ENCODE data around the gene CORO2A. TPM values are rescaled to one million over a fixed set of nuclear protein-coding genes. Genes with fewer than 3 reads are reported as not detected.

Gene CORO2A
- polyA plus RNA-seq, 1 experiment: 1.4 TPM

DNA sequence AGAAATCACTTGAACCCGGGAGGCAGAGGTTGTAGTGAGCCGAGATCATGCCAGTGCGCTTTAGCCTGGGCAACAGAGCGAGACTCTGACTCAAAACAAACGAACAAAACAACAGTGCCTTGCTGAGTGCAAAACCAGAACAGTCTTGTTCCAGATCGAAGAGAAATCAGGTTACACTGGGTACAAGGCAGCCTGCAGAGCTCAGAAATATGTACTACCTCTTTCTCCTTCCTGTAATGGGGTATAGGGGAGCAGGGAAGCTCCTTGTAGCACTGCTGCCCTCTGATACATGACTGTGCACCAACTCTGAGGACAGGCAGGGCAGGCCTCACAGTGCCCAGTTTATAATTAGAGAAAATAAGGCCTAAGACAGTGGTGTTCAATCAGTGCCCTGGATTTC lies 38.4 kb upstream of the CORO2A start:
- no peak overlapping the region for H3K27ac ChIP-seq (ENCODE audit: low read depth, low read length)
- POLR2A ChIA-PET: interaction anchor here (0.6 kb wide), 1 partner anchor 75 kb away, joined by 3 read pairs; no protein-coding TSS in a partner anchor
- no peak for DNase-seq (ENCODE audit: low read depth, low spot score)
- no peaks in the 10 kb centered on the region for H3K9me3 ChIP-seq (ENCODE audit: control insufficient read depth, insufficient read depth, low read length)
- H3K4me3 ChIP-seq (ENCODE audit: low read depth, low read length): no peak overlapping the region
- no peaks in the 10 kb centered on the region for H3K27me3 ChIP-seq (ENCODE audit: control insufficient read depth, insufficient read depth, low read length)
- TF ChIP-seq, protein P1, sequence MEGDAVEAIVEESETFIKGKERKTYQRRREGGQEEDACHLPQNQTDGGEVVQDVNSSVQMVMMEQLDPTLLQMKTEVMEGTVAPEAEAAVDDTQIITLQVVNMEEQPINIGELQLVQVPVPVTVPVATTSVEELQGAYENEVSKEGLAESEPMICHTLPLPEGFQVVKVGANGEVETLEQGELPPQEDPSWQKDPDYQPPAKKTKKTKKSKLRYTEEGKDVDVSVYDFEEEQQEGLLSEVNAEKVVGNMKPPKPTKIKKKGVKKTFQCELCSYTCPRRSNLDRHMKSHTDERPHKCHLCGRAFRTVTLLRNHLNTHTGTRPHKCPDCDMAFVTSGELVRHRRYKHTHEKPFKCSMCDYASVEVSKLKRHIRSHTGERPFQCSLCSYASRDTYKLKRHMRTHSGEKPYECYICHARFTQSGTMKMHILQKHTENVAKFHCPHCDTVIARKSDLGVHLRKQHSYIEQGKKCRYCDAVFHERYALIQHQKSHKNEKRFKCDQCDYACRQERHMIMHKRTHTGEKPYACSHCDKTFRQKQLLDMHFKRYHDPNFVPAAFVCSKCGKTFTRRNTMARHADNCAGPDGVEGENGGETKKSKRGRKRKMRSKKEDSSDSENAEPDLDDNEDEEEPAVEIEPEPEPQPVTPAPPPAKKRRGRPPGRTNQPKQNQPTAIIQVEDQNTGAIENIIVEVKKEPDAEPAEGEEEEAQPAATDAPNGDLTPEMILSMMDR (IDR thresholded peaks at IDR 0.05; ENCODE audit: low read depth, low read length): no peak
- CTCF ChIA-PET: interaction anchor here (1.0 to 1.4 kb wide), 3 partner anchors 11 to 308 kb away, joined by 3 to 4 read pairs (median 4); no protein-coding TSS in a partner anchor

DNA sequence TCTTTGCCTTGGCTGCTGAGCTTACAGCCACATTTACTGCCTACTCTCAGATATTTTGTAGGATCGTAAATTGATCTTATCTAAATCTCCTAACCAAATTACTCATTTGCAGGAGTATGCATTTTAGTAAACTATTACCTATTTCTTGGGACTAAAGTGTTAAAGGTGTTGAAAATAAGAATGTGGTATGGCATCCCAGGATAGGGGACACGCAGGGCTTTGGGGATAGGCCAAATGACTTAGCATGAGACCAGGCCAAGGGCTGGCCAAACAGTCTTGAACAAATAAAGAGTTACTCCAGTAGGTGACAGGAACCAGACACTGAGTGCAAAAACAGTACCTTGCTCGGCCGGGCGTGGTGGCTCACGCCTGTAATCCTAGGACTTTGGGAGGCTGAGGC lies 37.9 kb upstream of the CORO2A start:
- Histone ChIP-seq H3K4me3 (ENCODE audit: low read depth, low read length) (no peak overlapping the region), H3K27me3 (ENCODE audit: control insufficient read depth, insufficient read depth, low read length) (no peaks in the 10 kb centered on the region), H3K9me3 (ENCODE audit: control insufficient read depth, insufficient read depth, low read length) (no peaks in the 10 kb centered on the region), H3K27ac (ENCODE audit: low read depth, low read length) (no peak overlapping the region)
- ChIA-PET POLR2A (interaction anchor here (0.6 kb wide), 1 partner anchor 75 kb away, joined by 3 read pairs; no protein-coding TSS in a partner anchor), CTCF (interaction anchor here (0.6 to 1.4 kb wide), 2 partner anchors 37 to 598 kb away, joined by 3 read pairs; no protein-coding TSS in a partner anchor)
- no peak for DNase-seq (ENCODE audit: low read depth, low spot score)
- TF ChIP-seq, protein P1 (IDR thresholded peaks at IDR 0.05; ENCODE audit: low read depth, low read length): no peak

DNA sequence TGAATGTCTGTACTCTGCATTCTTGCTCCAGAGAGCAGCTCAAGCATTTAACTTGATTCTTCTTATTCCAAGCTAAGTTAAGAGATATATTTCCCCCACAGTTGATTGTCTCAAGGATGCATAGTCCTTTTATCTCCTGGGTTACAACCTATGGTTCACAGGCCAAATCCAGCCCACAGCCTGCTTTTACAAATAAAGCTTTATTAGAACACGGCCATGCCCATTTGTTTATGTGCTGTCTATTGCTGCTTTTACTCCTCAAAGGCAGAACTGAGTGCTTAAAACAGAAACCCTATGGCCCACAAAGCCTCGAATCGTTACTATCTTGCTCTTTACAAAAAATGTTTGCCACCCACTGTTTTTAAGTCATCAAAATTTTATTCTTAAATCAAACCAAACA lies 37.2 kb upstream of the CORO2A start:
- Histone ChIP-seq H3K9me3 (ENCODE audit: control insufficient read depth, insufficient read depth, low read length) (no peaks in the 10 kb centered on the region), H3K27ac (ENCODE audit: low read depth, low read length) (no peak overlapping the region), H3K4me3 (ENCODE audit: low read depth, low read length) (no peak overlapping the region), H3K27me3 (ENCODE audit: control insufficient read depth, insufficient read depth, low read length) (no peaks in the 10 kb centered on the region)
- ChIA-PET POLR2A (no interaction called here), CTCF (no interaction called here)
- TF ChIP-seq, protein P1 (IDR thresholded peaks at IDR 0.05; ENCODE audit: low read depth, low read length): no peak
- no peak for DNase-seq (ENCODE audit: low read depth, low spot score)

DNA sequence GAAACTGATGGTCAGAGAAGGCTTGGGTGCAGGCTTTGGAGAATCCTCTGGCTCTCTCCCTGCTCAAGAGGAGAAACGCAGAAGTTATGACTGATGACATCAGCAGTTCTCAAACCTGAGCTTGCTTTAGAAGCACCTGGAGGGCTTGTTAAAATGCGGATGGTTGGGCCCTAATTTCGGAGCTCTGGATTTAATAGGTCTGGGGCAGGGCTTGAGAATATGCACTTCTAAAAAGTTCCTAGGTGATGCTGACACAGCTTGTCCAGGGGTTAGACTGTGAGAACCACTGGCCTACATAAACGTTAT lies 36.6 kb upstream of the CORO2A start:
- no peaks in the 10 kb centered on the region for H3K9me3 ChIP-seq (ENCODE audit: control insufficient read depth, insufficient read depth, low read length)
- DNase-seq (ENCODE audit: low read depth, low spot score): no peak
- H3K27ac ChIP-seq (ENCODE audit: low read depth, low read length): no peak overlapping the region
- POLR2A ChIA-PET: no interaction called here
- no peaks in the 10 kb centered on the region for H3K27me3 ChIP-seq (ENCODE audit: control insufficient read depth, insufficient read depth, low read length)
- CTCF ChIA-PET: no interaction called here
- TF ChIP-seq, protein P1 (IDR thresholded peaks at IDR 0.05; ENCODE audit: low read depth, low read length): no peak
- H3K4me3 ChIP-seq (ENCODE audit: low read depth, low read length): no peak overlapping the region

DNA sequence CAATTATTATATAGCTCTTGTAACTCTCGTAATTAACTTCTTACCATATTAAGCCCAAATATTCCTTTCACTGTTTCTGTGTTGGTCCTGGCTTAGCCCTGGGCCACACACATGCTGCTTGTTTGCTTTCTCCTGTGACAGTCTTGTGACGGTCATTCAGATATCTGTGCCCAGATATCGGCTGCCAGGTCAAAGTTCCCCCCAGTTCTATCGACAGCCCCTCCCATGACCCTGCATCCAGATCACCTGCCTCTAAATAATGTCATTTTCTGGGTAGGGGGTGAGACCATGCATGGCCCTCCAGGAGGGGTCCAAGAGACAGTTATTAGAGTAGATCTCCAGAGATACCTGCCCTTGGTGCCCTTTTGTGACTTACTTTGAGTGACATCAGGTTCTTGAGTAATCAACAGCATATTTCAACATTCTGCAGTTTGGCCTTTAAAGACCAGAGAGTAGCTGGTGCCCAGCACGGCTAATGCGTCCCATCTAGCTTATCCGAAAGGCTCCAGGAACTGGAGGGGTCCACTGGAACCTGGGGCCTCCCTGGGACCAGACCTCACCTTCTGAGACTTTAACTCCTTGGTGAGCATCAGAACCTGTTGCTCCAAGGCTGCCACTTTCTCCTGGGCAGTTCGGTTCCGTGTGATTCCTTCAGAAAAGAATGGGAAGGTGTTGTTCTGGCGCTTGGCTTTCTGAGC lies 36.1 kb upstream of the CORO2A start:
- no peak for DNase-seq (ENCODE audit: low read depth, low spot score)
- ChIA-PET POLR2A (no interaction called here), CTCF (no interaction called here)
- Histone ChIP-seq H3K4me3 (ENCODE audit: low read depth, low read length) (no peak overlapping the region), H3K9me3 (ENCODE audit: control insufficient read depth, insufficient read depth, low read length) (no peaks in the 10 kb centered on the region), H3K27me3 (ENCODE audit: control insufficient read depth, insufficient read depth, low read length) (no peaks in the 10 kb centered on the region), H3K27ac (ENCODE audit: low read depth, low read length) (no peak overlapping the region)
- TF ChIP-seq, protein P1 (IDR thresholded peaks at IDR 0.05; ENCODE audit: low read depth, low read length): no peak

All from AG04450 (cell line).